IMR-90 (cell line): ENCODE measurements around the gene COL4A3. TPM values are rescaled to one million over a fixed set of nuclear protein-coding genes. Genes with fewer than 3 reads are reported as not detected.

ENCODE experiments used
- ATAC-seq: fragments of 200-7000 bp; cut with Tn5 transposase; 2 replicates; pipeline ENCODE4 v1.9.1; 2020; ENCODE audit warnings: low read depth, mild to moderate bottlenecking, moderate library complexity
- BruUV-seq: library from RNA; stranded (reverse); fragments of 400-500 nt; replicated peaks from 2 replicates; lab custom pipeline; 2021; lab: Mats Ljungman, UMichigan
- CTCF ChIA-PET: fragments of 300-600 bp; formaldehyde crosslinking; extraction: SDS; loops from one replicate; lab custom pipeline; 2021; ENCODE audit warnings: antibody characterized with exemption; lab: Yijun Ruan, JAX
- POLR2A ChIA-PET: fragments of 300-600 bp; sonication (Branson Sonifier 250); formaldehyde crosslinking; loops from one replicate; lab custom pipeline; 2022; ENCODE audit warnings: antibody characterized with exemption; ENCODE audit not compliant: unreplicated experiment; lab: Charles Lee
- DNase-seq: peaks from one replicate; pipeline ENCODE4 v3.0.0; 2013
- H2AFZ ChIP-seq: replicated peaks from 2 replicates; pipeline ENCODE3; 2013; ENCODE audit warnings: low read length, mild to moderate bottlenecking; ENCODE audit not compliant: poor library complexity
- H2AK5ac ChIP-seq: 2 replicates; pipeline ENCODE4 v1.6.1; 2013; ENCODE audit warnings: low read depth, low read length, inconsistent platforms
- H2AK9ac ChIP-seq: replicated peaks from 2 replicates; pipeline ENCODE3; 2013; ENCODE audit warnings: mild to moderate bottlenecking, low read depth, low read length, moderate library complexity; ENCODE audit not compliant: poor library complexity
- H2BK120ac ChIP-seq: 2 replicates; pipeline ENCODE4 v1.6.1; 2013; ENCODE audit warnings: low read depth, low read length, inconsistent platforms
- H2BK15ac ChIP-seq: 3 replicates; pipeline ENCODE4 v1.6.1; 2013; ENCODE audit warnings: low read depth, low read length, inconsistent platforms
- H2BK20ac ChIP-seq: 2 replicates; pipeline ENCODE4 v1.6.1; 2013; ENCODE audit warnings: low read depth, mild to moderate bottlenecking, inconsistent platforms, low read length, moderate library complexity
- H2BK5ac ChIP-seq: 2 replicates; pipeline ENCODE4 v1.6.1; 2013; ENCODE audit warnings: mild to moderate bottlenecking, low read depth, low read length, inconsistent platforms; ENCODE audit not compliant: poor library complexity, severe bottlenecking
- H3K14ac ChIP-seq: replicated peaks from 2 replicates; pipeline ENCODE4 v1.6.1; 2013; ENCODE audit warnings: low read depth, low read length, inconsistent platforms
- H3K18ac ChIP-seq: 2 replicates; pipeline ENCODE4 v1.6.1; 2013; ENCODE audit warnings: low read depth, low read length, control low read depth
- H3K23ac ChIP-seq: 2 replicates; pipeline ENCODE4 v1.6.1; 2013; ENCODE audit warnings: low read depth, low read length, inconsistent platforms
- H3K27ac ChIP-seq: 2 replicates; pipeline ENCODE4 v1.5.1; 2013; ENCODE audit warnings: mild to moderate bottlenecking, control low read depth, low read length; ENCODE audit not compliant: insufficient read depth
- H3K27me3 ChIP-seq: 2 replicates; pipeline ENCODE4 v1.6.1; 2013; ENCODE audit warnings: low read length; ENCODE audit not compliant: control insufficient read depth, insufficient read depth
- H3K36me3 ChIP-seq: 2 replicates; pipeline ENCODE4 v1.6.1; 2013; ENCODE audit warnings: low read length, mixed read lengths; ENCODE audit not compliant: control insufficient read depth, insufficient read depth
- H3K4ac ChIP-seq: 2 replicates; pipeline ENCODE4 v1.6.1; 2013; ENCODE audit warnings: low read depth, low read length, inconsistent platforms
- H3K4me1 ChIP-seq: 2 replicates; pipeline ENCODE4 v1.6.1; 2013; ENCODE audit warnings: low read length, mixed read lengths; ENCODE audit not compliant: control insufficient read depth, insufficient read depth
- H3K4me2 ChIP-seq: 2 replicates; pipeline ENCODE4 v1.6.1; 2013; ENCODE audit warnings: low read depth, mild to moderate bottlenecking, control low read depth, low read length, moderate library complexity
- H3K4me3 ChIP-seq: 2 replicates; pipeline ENCODE4 v1.5.1; 2013; ENCODE audit warnings: low read depth, mild to moderate bottlenecking, control low read depth, low read length, moderate library complexity; ENCODE audit not compliant: insufficient read depth
- H3K56ac ChIP-seq: 2 replicates; pipeline ENCODE4 v1.6.1; 2013; ENCODE audit warnings: low read length, inconsistent platforms; ENCODE audit not compliant: insufficient read depth; ENCODE audit errors: extremely low read depth
- H3K79me1 ChIP-seq, 2 experiments: 2 replicates each; pipeline ENCODE4 v1.6.1; 2013; ENCODE audit warnings: low read length in 2 of 2, inconsistent platforms in 1 of 2, low read depth in 1 of 2
- H3K9ac ChIP-seq: 2 replicates; pipeline ENCODE4 v1.6.1; 2013; ENCODE audit warnings: low read depth, low read length, control low read depth
- H3K9me1 ChIP-seq: 2 replicates; pipeline ENCODE4 v1.6.1; 2013; ENCODE audit warnings: low read length, inconsistent platforms; ENCODE audit not compliant: insufficient read depth
- H3K9me3 ChIP-seq: 2 replicates; pipeline ENCODE4 v1.6.1; 2013; ENCODE audit warnings: low read length; ENCODE audit not compliant: control insufficient read depth, insufficient read depth
- H4K20me1 ChIP-seq: 2 replicates; pipeline ENCODE4 v1.6.1; 2013; ENCODE audit warnings: low read length, inconsistent platforms; ENCODE audit not compliant: insufficient read depth
- H4K5ac ChIP-seq: 2 replicates; pipeline ENCODE4 v1.6.1; 2013; ENCODE audit warnings: mild to moderate bottlenecking, low read depth, low read length, control low read depth
- H4K8ac ChIP-seq, 2 experiments: 2 replicates each; pipeline ENCODE4 v1.6.1; 2013; ENCODE audit warnings: low read depth in 2 of 2, low read length in 2 of 2, control low read depth in 1 of 2, inconsistent platforms in 1 of 2
- H4K91ac ChIP-seq: 2 replicates; pipeline ENCODE4 v1.6.1; 2013; ENCODE audit warnings: low read depth, low read length, inconsistent platforms; ENCODE audit not compliant: insufficient read depth
- BHLHE40 ChIP-seq: fragments of 150-350 bp; IDR thresholded peaks from 2 replicates; pipeline ENCODE4 v1.6.1; 2016; ENCODE audit warnings: mild to moderate bottlenecking, low read depth, low read length
- CEBPB ChIP-seq: IDR thresholded peaks from 2 replicates; pipeline ENCODE4 v1.6.1; 2012; ENCODE audit warnings: low read depth, low read length, improper control_type of control experiment
- CHD1 ChIP-seq: IDR thresholded peaks from 2 replicates; pipeline ENCODE4 v1.6.1; 2012; ENCODE audit warnings: low read depth, low read length, improper control_type of control experiment
- CTCF ChIP-seq: conservative IDR thresholded peaks from 2 replicates; pipeline ENCODE4 v1.5.1; 2012; ENCODE audit warnings: mild to moderate bottlenecking, low read depth, low read length, improper control_type of control experiment
- ELK1 ChIP-seq: fragments of 150-350 bp; IDR thresholded peaks from 2 replicates; pipeline ENCODE4 v1.6.1; 2016; ENCODE audit warnings: low read depth, mild to moderate bottlenecking, low read length, moderate library complexity, borderline replicate concordance
- FOS ChIP-seq: fragments of 150-350 bp; IDR thresholded peaks from 2 replicates; pipeline ENCODE4 v1.6.1; 2016; ENCODE audit warnings: low read depth, low read length
- MAFK ChIP-seq: IDR thresholded peaks from 2 replicates; pipeline ENCODE4 v1.6.1; 2012; ENCODE audit warnings: low read depth, low read length, improper control_type of control experiment
- MAZ ChIP-seq: IDR thresholded peaks from 2 replicates; pipeline ENCODE4 v1.6.1; 2012; ENCODE audit warnings: low read depth, mild to moderate bottlenecking, low read length, improper control_type of control experiment, moderate library complexity, borderline replicate concordance
- MXI1 ChIP-seq: IDR thresholded peaks from 2 replicates; pipeline ENCODE4 v1.6.1; 2012; ENCODE audit warnings: low read depth, mild to moderate bottlenecking, low read length, moderate library complexity, borderline replicate concordance
- NFE2L2 ChIP-seq: fragments of 150-350 bp; IDR thresholded peaks from 2 replicates; pipeline ENCODE4 v1.6.1; 2016; ENCODE audit warnings: low read depth, mild to moderate bottlenecking, low read length
- POLR2A ChIP-seq: IDR thresholded peaks from 2 replicates; pipeline ENCODE4 v1.6.1; 2012; ENCODE audit warnings: mild to moderate bottlenecking, low read depth, low read length
- RAD21 ChIP-seq: IDR thresholded peaks from 2 replicates; pipeline ENCODE4 v1.6.1; 2012; ENCODE audit warnings: low read length, improper control_type of control experiment
- RCOR1 ChIP-seq: IDR thresholded peaks from 2 replicates; pipeline ENCODE4 v1.6.1; 2012; ENCODE audit warnings: mild to moderate bottlenecking, low read length, improper control_type of control experiment; ENCODE audit not compliant: insufficient replicate concordance
- RFX5 ChIP-seq: IDR thresholded peaks from 2 replicates; pipeline ENCODE4 v1.8.0; 2012; ENCODE audit warnings: low read depth, mild to moderate bottlenecking, low read length, moderate library complexity
- SMC3 ChIP-seq: fragments of 150-350 bp; IDR thresholded peaks from 2 replicates; pipeline ENCODE4 v1.6.1; 2016; ENCODE audit warnings: low read depth, mild to moderate bottlenecking, antibody characterized with exemption, low read length, moderate library complexity
- USF2 ChIP-seq: fragments of 150-350 bp; IDR thresholded peaks from 2 replicates; pipeline ENCODE4 v1.6.1; 2017; ENCODE audit warnings: mild to moderate bottlenecking, antibody characterized with exemption, low read length, low read depth
- WGBS, 2 experiments: methylation state at CpG; one replicate each; pipeline versions ENCODE4 v1.1.5 to v1.1.7; 2013; ENCODE audit warnings: missing lambda C conversion rate in 2 of 2; ENCODE audit not compliant: insufficient read length in 1 of 2; ENCODE audit errors: extremely low coverage in 2 of 2; 5-methylcytosine and 5-hydroxymethylcytosine counted together
- dilution Hi-C: fragments of 300-500 bp; cut with HindIII; formaldehyde crosslinking; loops from one replicate; pipeline ENCODE4 v1.14.3; 2018; ENCODE audit warnings: low sequenced_read_pairs; ENCODE audit not compliant: unreplicated experiment
- in situ Hi-C: fragments of 300-500 bp; cut with MboI; formaldehyde crosslinking; loops from 3 replicates; pipeline ENCODE4 v1.14.3; 2019; ENCODE audit warnings: low sequenced_read_pairs, inconsistent platforms, mixed read lengths
- intact Hi-C: fragments of 100-400 bp; cut with micrococcal nuclease; formaldehyde crosslinking; loops from 2 replicates; pipeline ENCODE4 v1.10.0; 2022
- polyA plus RNA-seq, 3 experiments: library from polyadenylated mRNA; depleted of rRNA; stranded (reverse); fragments of >200 nt; gene quantifications; 2 replicates each; pipeline ENCODE4 v1.2.3, GENCODE V29; 2012; ENCODE audit warnings: low replicate concordance in 1 of 3
- total RNA-seq: library from RNA; depleted of rRNA; stranded (reverse); fragments of >200 nt; gene quantifications from 2 replicates; pipeline ENCODE4 v1.2.3, GENCODE V29; 2012

The COL4A3 gene
- total and polyA plus RNA-seq, 2 of the 4 experiments (the other 2 are of a cell fraction), result not detected

GRCh38 chr2:227123697-227124096 lies 40.7 kb upstream of the COL4A3 start:
- TF ChIP-seq CTCF (no peak), POLR2A (no peak), USF2 (no peak), RAD21 (no peak), CHD1 (no peak), MAZ (no peak), SMC3 (no peak), CEBPB (no peak), NFE2L2 (no peak), RFX5 (no peak), MXI1 (no peak), RCOR1 (no peak), BHLHE40 (no peak), FOS (no peak), ELK1 (no peak), MAFK (no peak)
- H2AK9ac ChIP-seq, result no peak overlapping the region
- WGBS, 2 experiments, result 16% methylated on average over 3 of the region's 4 CpGs; no CpG with 5 or more reads in 1 of the 2 experiments
- ATAC-seq (no peak), DNase-seq (no peak)
- H3K9me1 ChIP-seq, result no peaks in the 10 kb centered on the region
- POLR2A ChIA-PET, result no interaction called here
- H3K36me3 ChIP-seq, result no peaks in the 10 kb centered on the region
- H3K56ac ChIP-seq, result no peak overlapping the region
- peaks cover 20% of the 10 kb centered on the region for H3K27me3 ChIP-seq
- dilution Hi-C loops (no loop called here), in situ Hi-C loops (no loop called here), intact Hi-C loops (loop anchor here (10.0 kb wide), 2 partner anchors 201 to 351 kb away; partner anchors contain the start of genes AGFG1 and MFF)
- no peak overlapping the region for H2BK120ac ChIP-seq
- no TSS peak for BruUV-seq
- H3K9ac ChIP-seq, result no peak overlapping the region
- no peaks in the 10 kb centered on the region for H3K9me3 ChIP-seq
- H4K5ac ChIP-seq, result no peak overlapping the region
- H3K4me3 ChIP-seq, result no peak overlapping the region
- H3K27ac ChIP-seq, result no peak overlapping the region
- no peak overlapping the region for H2BK5ac ChIP-seq
- no peak overlapping the region for H2BK15ac ChIP-seq
- no peak overlapping the region for H2AK5ac ChIP-seq
- no peaks in the 10 kb centered on the region for H3K4me1 ChIP-seq
- no peak overlapping the region for H3K4ac ChIP-seq
- H3K14ac ChIP-seq, result no peak overlapping the region
- H3K18ac ChIP-seq, result no peak overlapping the region
- no peak overlapping the region for H3K23ac ChIP-seq
- no peak overlapping the region for H2BK20ac ChIP-seq
- H2AFZ ChIP-seq, result no peak overlapping the region
- no peaks in the 10 kb centered on the region for H4K20me1 ChIP-seq
- no peak overlapping the region for H3K4me2 ChIP-seq
- no peak overlapping the region for H4K8ac ChIP-seq
- CTCF ChIA-PET, result no interaction called here
- no peaks in the 10 kb centered on the region for H3K79me1 ChIP-seq
- H4K91ac ChIP-seq, result no peak overlapping the region
